Measurements from ENCODE around the gene LIPC.

LIPC gene

DNA sequence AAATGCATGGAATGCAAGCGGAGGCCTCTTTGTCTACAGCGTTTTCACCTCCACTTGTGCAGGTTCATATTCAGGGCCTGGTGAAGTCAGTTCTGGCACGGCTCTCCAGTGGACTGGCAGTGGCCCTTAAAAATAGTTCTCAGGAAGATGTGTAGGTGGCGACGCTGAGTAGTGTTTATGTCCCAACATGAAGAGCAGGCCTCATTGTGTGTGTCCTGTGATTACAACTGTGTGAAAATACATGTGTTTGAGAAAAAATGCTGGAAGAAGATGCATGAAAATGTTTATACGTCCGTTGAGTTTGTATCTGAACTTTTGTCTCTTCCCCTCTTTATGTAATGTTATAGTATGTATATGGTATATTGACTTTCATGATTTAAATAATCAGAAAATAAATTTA is 7.2 kb downstream of the LIPC start:
- H3K4me3 ChIP-seq (ENCODE audit: low read depth, low read length): no peak overlapping the region
- ChIA-PET POLR2A (no interaction called here), CTCF (no interaction called here)
- peak; percentile 43 for TF ChIP-seq CTCF (IDR thresholded peaks at IDR 0.05; ENCODE audit: insufficient read depth, low read length, missing control alignments)
- DNase-seq (ENCODE audit: low read depth, low spot score): no peak

DNA sequence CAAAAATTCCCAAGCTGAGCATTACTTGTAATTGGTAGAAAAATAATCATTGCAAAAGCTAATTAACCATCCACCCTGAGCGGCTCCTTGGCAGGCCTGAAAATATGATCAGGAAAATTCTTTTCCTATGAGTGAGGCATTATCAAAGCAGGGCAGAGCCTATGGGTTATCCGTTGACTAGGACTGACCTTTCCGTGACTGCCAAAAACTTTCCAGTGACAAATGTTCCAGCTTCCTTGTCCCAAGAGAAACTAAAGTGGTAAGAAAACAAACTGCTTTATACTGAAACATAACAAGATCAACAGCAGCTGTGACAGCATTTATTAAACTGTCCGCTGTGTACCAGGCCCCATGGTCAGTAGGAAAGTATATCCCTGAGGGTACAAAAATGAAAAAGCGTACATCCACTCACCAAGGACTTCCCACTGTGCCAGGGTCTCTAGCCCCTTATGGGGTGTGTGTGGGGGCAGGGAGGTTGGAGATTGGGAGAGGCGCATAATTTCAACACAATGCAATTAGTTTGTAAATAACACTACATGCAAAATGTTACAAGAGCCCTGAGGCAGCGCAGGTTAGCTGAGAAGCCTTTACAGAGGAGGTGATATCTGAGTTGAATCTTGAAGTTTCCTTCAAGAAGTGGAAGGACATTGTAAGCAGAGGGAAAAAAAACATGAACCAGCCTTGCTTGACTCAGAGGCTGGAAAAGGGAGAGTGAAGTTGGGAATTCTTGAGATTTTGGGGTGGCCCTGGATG is 8.5 kb downstream of the LIPC start:
- no peak for DNase-seq (ENCODE audit: low read depth, low spot score)
- ChIA-PET CTCF (interaction anchor here (0.9 to 1.0 kb wide), 2 partner anchors 306 to 364 kb away, joined by 3 read pairs; no protein-coding TSS in a partner anchor), POLR2A (no interaction called here)
- no peak overlapping the region for H3K4me3 ChIP-seq (ENCODE audit: low read depth, low read length)
- TF ChIP-seq CTCF (IDR thresholded peaks at IDR 0.05; ENCODE audit: insufficient read depth, low read length, missing control alignments): no peak

- no peak for TF ChIP-seq CTCF (IDR thresholded peaks at IDR 0.05; ENCODE audit: insufficient read depth, low read length, missing control alignments)
- H3K4me3 ChIP-seq (ENCODE audit: low read depth, low read length): no peak overlapping the region
- CTCF ChIA-PET: interaction anchor here (0.8 to 1.1 kb wide), 2 partner anchors 110 to 330 kb away, joined by 3 read pairs; partner anchors contain the start of gene MINDY2
- DNase-seq (ENCODE audit: low read depth, low spot score): no peak
- POLR2A ChIA-PET: interaction anchor here (0.6 to 1.0 kb wide), 2 partner anchors 28 to 728 kb away, joined by 3 read pairs; no protein-coding TSS in a partner anchor
These were observed 9.1 kb downstream of the LIPC start for GRCh38 chr15:58440922-58441321.

GRCh38 chr15:58441376-58442070 is 9.7 kb downstream of the LIPC start:
- no peak overlapping the region for H3K4me3 ChIP-seq (ENCODE audit: low read depth, low read length)
- ChIA-PET CTCF (interaction anchor here (0.8 to 1.7 kb wide), 3 partner anchors 16 to 330 kb away, joined by 3 to 7 read pairs (median 3); partner anchors contain the start of gene MINDY2), POLR2A (interaction anchor here (0.6 to 1.0 kb wide), 2 partner anchors 28 to 727 kb away, joined by 3 read pairs; no protein-coding TSS in a partner anchor)
- no peak for TF ChIP-seq CTCF (IDR thresholded peaks at IDR 0.05; ENCODE audit: insufficient read depth, low read length, missing control alignments)
- no peak for DNase-seq (ENCODE audit: low read depth, low spot score)

- TF ChIP-seq CTCF (IDR thresholded peaks at IDR 0.05; ENCODE audit: insufficient read depth, low read length, missing control alignments): no peak
- no peak for DNase-seq (ENCODE audit: low read depth, low spot score)
- ChIA-PET POLR2A (no interaction called here), CTCF (interaction anchor here (1.1 to 1.7 kb wide), 2 partner anchors 16 to 111 kb away, joined by 3 to 7 read pairs; no protein-coding TSS in a partner anchor)
- H3K4me3 ChIP-seq (ENCODE audit: low read depth, low read length): no peak overlapping the region
These were observed 10.3 kb downstream of the LIPC start for GRCh38 chr15:58442122-58442521.

DNA sequence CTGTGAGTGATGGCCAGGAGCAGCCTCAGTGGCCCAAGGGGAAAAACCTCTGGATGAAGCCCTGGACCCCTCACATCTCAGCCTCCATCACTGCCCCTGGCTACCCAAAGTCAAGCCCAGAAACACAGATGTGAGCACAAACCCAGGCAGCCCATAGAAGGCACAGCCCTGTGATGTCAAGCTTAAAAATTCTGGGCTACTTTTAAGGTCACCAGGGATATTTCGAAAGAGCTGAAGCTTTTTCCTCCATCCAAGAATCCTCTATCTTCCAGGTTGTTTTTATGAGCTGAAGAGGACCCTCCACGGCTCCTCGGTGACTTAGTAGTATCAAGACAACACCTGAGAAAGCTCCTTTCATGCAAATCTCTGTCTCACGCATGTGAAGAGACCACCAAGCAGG is 11.5 kb downstream of the LIPC start:
- DNase-seq (ENCODE audit: low read depth, low spot score): no peak
- no peak overlapping the region for H3K4me3 ChIP-seq (ENCODE audit: low read depth, low read length)
- no peak for TF ChIP-seq CTCF (IDR thresholded peaks at IDR 0.05; ENCODE audit: insufficient read depth, low read length, missing control alignments)
- POLR2A ChIA-PET: no interaction called here
- CTCF ChIA-PET: interaction anchor here (1.0 kb wide), 1 partner anchor 215 kb away, joined by 4 read pairs; no protein-coding TSS in a partner anchor

Data from AG04449 (cell line).